Measurements from ENCODE around the gene UBAP2. TPM values are rescaled to one million over a fixed set of nuclear protein-coding genes. Genes with fewer than 3 reads are reported as not detected.

Gene UBAP2
- polyA plus RNA-seq, 1 donor (not counting 4 experiments of a cell fraction or from before 2014, with no cell fraction given) = 16.3 TPM

DNA sequence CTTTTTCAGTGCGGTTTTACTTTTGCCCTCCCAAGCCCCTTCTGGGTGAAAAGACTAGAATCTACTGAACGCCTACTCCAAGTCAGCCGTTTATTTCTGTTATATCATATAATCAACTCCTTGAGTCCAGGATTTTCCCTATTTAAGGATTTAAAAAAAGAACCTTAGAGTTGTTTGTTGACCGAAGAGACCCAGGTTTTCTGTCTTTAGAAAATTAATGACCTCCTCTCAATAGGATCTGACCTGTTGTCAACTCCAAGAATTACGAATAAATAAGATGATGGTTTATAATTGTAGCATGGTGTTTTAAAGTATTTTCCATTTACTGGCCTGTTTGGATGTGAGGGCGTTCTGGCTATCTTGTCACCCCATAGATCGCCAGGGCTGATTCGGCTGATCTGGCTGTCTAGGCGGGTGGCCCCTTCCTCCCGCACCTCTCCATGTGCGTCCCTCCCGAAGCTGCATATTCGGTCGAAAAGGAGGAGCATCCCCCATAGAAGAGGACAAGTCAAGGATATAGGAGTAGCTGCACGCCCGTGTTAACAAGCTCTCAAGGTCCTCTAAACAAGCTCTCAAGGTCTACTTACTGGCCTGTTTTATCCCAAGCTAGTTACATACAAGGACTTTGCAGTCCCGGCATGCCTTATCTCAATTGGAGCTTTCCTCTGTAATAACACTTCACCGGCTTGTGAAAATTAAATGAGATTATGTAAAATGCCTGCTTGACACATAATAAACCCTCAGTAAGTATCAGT, 1.1 kb upstream of the UBAP2 start:
- peak overlapping the region; percentile 100 for H2AFZ ChIP-seq (ENCODE audit: control insufficient read depth, low read length)
- dilution Hi-C loops (cut with MboI; ENCODE audit: extremely low pct_ligation_motif_present, low sequenced_read_pairs) = no loop called here
- DNase-seq (ENCODE audit: low read depth, low spot score) = no peak

DNA sequence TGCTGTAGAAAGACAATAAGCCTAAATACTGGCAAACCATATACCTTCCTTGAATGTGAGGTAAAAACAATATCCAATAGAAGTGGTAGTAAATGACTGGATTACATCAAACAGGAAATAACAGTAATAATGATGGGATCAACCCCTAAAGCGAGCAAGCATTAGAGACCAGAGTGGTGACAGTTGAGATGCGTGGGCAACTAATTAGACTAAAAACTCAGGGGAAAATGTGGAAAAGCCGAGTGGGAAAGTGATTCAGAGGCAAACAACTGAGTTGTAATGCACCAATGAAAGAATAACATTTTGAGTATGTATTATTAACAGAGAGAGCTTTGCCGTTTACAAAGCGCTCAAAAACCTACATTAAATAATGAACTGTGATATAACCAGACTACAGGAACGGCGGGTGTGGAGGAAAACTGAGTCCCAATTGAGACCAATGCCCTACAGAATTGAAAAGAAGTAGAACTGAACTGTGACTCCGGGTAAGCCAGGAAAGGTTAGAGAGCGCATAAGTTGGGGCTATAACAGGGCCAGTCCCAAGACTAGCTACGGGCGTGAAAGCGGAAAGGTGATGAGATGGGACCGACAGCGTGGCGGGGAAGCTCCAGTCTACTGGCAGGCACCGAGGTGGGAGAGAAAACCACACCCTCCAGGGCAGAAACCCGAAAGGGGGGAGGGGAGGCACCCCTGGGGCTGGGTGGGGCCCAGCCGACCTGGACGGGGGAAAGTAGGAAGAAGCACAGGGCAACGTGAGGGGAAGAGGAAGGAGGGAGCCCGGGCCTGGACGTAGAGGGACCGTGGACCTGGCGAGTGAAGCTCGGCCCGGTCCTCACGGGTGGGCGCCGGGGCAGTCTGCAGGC, 592 bp downstream of the UBAP2 start:
- DNase-seq (ENCODE audit: low read depth, low spot score) (no peak), FAIRE-seq (no peak)
- peaks cover 11% of the 10 kb centered on the region for H4K20me1 ChIP-seq (ENCODE audit: control insufficient read depth, extremely low read depth, insufficient read depth, low read length)
- no peaks in the 10 kb centered on the region for H3K27me3 ChIP-seq (ENCODE audit: control insufficient read depth, extremely low read depth, insufficient read depth, low read length)
- H3K4me1 ChIP-seq (ENCODE audit: control insufficient read depth, extremely low read depth, insufficient read depth, low read length) = peaks cover 14% of the 10 kb centered on the region
- H2AFZ ChIP-seq (ENCODE audit: control insufficient read depth, low read length) = peak overlapping the region; percentile 68
- peak overlapping the region; percentile 87 for H3K4me2 ChIP-seq (ENCODE audit: control insufficient read depth, extremely low read depth, insufficient read depth, low read depth, low read length)
- peak overlapping the region; percentile 99 for H3K9ac ChIP-seq (ENCODE audit: control insufficient read depth, extremely low read depth, insufficient read depth, low read length)
- H3K9me1 ChIP-seq (ENCODE audit: control insufficient read depth, extremely low read depth, insufficient read depth, low read length) = no peaks in the 10 kb centered on the region
- peaks cover 0 to 4% of the 10 kb centered on the region in 2 experiments for H3K36me3 ChIP-seq (ENCODE audit: control insufficient read depth in 2 of 2, extremely low read depth in 1 of 2, insufficient read depth in 2 of 2, low read length in 2 of 2)
- H3K9me3 ChIP-seq (ENCODE audit: control insufficient read depth, low read depth, low read length) = no peaks in the 10 kb centered on the region
- H3K79me2 ChIP-seq (ENCODE audit: control insufficient read depth, insufficient read depth, low read length) = peaks cover 55% of the 10 kb centered on the region
- H3K4me3 ChIP-seq (ENCODE audit: control insufficient read depth in 2 of 3, extremely low read depth in 1 of 3, insufficient read depth in 2 of 3, low read depth in 1 of 3, low read length in 3 of 3) = peak overlapping the region; percentile 79 to 100 (median 93)
- dilution Hi-C loops (cut with MboI; ENCODE audit: extremely low pct_ligation_motif_present, low sequenced_read_pairs) = no loop called here
- TF ChIP-seq EZH2 (IDR thresholded peaks at IDR 0.05; ENCODE audit: low read length) = no peak
- TF ChIP-seq, protein P1, sequence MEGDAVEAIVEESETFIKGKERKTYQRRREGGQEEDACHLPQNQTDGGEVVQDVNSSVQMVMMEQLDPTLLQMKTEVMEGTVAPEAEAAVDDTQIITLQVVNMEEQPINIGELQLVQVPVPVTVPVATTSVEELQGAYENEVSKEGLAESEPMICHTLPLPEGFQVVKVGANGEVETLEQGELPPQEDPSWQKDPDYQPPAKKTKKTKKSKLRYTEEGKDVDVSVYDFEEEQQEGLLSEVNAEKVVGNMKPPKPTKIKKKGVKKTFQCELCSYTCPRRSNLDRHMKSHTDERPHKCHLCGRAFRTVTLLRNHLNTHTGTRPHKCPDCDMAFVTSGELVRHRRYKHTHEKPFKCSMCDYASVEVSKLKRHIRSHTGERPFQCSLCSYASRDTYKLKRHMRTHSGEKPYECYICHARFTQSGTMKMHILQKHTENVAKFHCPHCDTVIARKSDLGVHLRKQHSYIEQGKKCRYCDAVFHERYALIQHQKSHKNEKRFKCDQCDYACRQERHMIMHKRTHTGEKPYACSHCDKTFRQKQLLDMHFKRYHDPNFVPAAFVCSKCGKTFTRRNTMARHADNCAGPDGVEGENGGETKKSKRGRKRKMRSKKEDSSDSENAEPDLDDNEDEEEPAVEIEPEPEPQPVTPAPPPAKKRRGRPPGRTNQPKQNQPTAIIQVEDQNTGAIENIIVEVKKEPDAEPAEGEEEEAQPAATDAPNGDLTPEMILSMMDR (optimal IDR thresholded peaks at IDR 0.05 in 1 of 3, IDR thresholded peaks at IDR 0.05 in 1 of 3, conservative IDR thresholded peaks at IDR 0.05 in 1 of 3; ENCODE audit: extremely low read depth in 1 of 3, insufficient read depth in 2 of 3, low read length in 3 of 3) = no peak
- peak overlapping the region; percentile 99 for H3K27ac ChIP-seq (ENCODE audit: control insufficient read depth, insufficient read depth, low read length)

More for the DNA sequence above, 1.1 kb upstream of the UBAP2 start:
- Histone ChIP-seq H3K27ac (ENCODE audit: control insufficient read depth, insufficient read depth, low read length) (peak overlapping the region; percentile 99), H3K4me2 (ENCODE audit: control insufficient read depth, extremely low read depth, insufficient read depth, low read depth, low read length) (peak overlapping the region; percentile 87), H3K9ac (ENCODE audit: control insufficient read depth, extremely low read depth, insufficient read depth, low read length) (peak overlapping the region; percentile 99), H3K27me3 (ENCODE audit: control insufficient read depth, extremely low read depth, insufficient read depth, low read length) (no peaks in the 10 kb centered on the region), H3K9me3 (ENCODE audit: control insufficient read depth, low read depth, low read length) (no peaks in the 10 kb centered on the region), H3K9me1 (ENCODE audit: control insufficient read depth, extremely low read depth, insufficient read depth, low read length) (no peaks in the 10 kb centered on the region), H3K4me3 (ENCODE audit: control insufficient read depth in 2 of 3, extremely low read depth in 1 of 3, insufficient read depth in 2 of 3, low read depth in 1 of 3, low read length in 3 of 3) (peak overlapping the region; percentile 79 to 100 (median 93)), H3K36me3 (ENCODE audit: control insufficient read depth in 2 of 2, extremely low read depth in 1 of 2, insufficient read depth in 2 of 2, low read length in 2 of 2) (no peaks in the 10 kb centered on the region), H3K79me2 (ENCODE audit: control insufficient read depth, insufficient read depth, low read length) (peaks cover 38% of the 10 kb centered on the region), H4K20me1 (ENCODE audit: control insufficient read depth, extremely low read depth, insufficient read depth, low read length) (peaks cover 8% of the 10 kb centered on the region), H3K4me1 (ENCODE audit: control insufficient read depth, extremely low read depth, insufficient read depth, low read length) (peaks cover 14% of the 10 kb centered on the region)
- FAIRE-seq = no peak
- no peak for TF ChIP-seq EZH2 (IDR thresholded peaks at IDR 0.05; ENCODE audit: low read length)
- TF ChIP-seq, protein P1 (optimal IDR thresholded peaks at IDR 0.05 in 1 of 3, IDR thresholded peaks at IDR 0.05 in 1 of 3, conservative IDR thresholded peaks at IDR 0.05 in 1 of 3; ENCODE audit: extremely low read depth in 1 of 3, insufficient read depth in 2 of 3, low read length in 3 of 3) = no peak
